SKM-1 treated with dmso at 0.1 percent for 144 hours (cell line): ENCODE data around the gene GABRB2.

Experiments
- DNase-seq: peaks from one replicate; lab custom pipeline; 2025; ENCODE audit not compliant: unreplicated experiment; lab: John Stamatoyannopoulos, UW

GABRB2 gene

GRCh38 chr5:161481922-161482321, 64.6 kb downstream of the GABRB2 start:
- no peak for DNase-seq

GRCh38 chr5:161471211-161471950, 75.1 kb downstream of the GABRB2 start:
- no peak for DNase-seq

GRCh38 chr5:161467703-161468102, 78.8 kb downstream of the GABRB2 start:
- no peak for DNase-seq

DNA sequence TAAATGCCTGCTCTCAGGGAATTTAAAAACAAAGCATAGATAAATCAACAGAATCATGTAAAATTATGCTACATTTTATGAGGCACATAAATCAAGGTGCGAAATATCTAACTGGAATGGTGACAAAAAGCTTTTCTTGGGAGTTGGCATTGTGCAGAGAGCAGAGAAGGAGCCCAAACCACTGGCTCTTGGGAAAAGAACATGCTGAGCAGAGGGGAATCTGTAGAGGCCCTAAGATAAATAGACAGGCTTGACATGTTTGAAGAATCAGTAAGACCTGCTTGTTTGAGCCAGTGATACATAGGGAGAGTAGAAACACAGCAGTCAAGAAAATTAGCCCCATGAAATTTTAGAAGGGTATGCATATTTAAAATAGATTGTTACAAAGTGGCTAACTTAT, 85.8 kb downstream of the GABRB2 start:
- no peak for DNase-seq

DNA sequence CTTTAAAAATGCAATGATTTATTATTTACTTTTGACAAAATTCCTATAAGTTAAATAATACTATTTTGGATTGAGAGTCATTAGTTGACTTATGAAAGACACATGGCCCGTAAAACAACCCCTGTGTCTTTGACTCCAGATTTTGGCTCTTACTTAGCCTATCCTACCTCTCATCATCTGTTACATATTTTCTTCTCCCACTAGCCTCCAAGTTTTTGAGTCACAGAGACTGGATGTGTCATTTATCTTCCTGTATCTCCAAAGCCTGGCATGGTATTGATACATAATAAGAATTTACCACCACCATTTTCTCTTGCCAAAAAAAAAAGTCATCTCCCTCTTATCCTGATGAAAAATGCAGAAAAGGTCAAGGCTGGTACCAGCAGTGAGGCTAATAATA, 99.9 kb downstream of the GABRB2 start:
- DNase-seq, result no peak

DNA sequence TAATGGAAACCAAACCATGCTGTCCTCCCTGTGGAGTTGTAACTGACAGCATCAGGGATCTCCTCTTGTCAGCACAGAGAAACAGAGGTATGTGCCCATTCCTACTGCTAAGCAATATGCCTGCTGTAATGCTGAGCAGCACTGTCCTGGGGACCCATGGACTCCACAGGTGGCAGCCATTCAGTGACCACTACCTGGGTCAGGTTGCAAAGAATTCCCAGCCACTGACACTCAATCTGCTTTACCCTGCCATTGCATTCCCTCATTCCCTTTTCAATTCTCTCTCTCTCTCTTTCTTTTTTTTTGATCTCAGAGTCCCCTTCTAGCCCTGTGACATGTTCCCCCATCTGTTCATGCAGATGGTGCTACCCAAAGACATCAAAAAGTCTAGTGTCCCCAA, 104.1 kb downstream of the GABRB2 start:
- DNase-seq, result no peak

- no peak for DNase-seq
Measured at GRCh38 chr5:161432798-161433197, 113.7 kb downstream of the GABRB2 start.

DNA sequence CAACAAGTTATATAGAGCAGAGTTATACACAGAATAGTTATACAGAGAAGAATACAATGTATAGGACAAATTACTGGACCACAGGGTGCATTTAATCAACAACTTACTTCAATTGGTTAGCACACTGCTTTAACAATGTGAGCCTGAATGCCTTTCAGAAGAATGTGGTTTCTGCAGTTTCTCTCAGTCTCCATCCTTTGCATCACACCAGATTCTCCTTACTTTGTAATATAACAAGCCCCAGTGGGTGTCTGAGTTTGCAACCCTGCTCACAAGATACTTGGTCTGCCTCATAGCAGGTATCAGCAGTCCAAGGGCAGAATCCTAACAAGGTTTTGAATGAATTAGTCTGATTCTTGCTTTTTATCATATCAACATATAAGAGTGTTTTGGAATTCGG, 114.6 kb downstream of the GABRB2 start:
- DNase-seq, result no peak

DNA sequence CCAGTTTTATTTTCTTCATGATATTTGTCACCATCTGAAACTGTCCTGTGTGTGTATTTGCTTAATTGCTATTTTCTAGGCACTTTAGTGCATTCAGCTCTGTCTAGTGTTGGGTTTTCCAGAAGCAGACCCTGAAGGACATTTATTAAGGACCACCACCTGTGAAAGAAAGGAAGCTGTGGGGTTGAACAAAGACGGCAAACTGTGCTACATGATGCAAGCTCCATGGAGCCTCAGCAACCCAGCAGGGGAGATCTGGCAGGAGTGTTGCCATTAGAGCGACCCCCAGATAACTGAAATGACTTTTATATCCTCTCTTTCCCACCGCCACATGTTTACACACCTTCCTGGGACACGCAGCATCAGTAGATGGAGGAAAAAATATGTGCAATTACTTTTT, 125.5 kb downstream of the GABRB2 start:
- DNase-seq, result no peak

- no peak for DNase-seq
Measured at GRCh38 chr5:161420521-161420920, 126.0 kb downstream of the GABRB2 start.

DNA sequence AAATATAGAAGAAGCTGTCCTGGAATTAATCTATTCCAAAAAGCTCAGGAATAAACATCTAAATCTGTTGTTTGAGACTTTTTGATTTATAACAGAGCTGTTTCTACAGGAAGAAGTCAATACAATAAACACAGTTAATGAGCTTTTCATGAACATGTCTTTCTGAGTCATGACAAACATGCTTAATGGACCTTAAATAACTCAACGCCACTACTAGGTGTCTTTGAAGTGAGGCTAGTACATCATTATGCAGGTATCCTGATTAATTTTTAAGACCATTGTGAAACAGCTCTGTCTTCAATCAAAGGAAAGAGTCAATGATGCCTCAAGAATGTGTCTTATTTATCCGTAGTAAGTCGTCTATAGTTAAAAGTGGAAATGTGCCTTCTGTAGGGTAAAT, 131.6 kb downstream of the GABRB2 start:
- no peak for DNase-seq

DNA sequence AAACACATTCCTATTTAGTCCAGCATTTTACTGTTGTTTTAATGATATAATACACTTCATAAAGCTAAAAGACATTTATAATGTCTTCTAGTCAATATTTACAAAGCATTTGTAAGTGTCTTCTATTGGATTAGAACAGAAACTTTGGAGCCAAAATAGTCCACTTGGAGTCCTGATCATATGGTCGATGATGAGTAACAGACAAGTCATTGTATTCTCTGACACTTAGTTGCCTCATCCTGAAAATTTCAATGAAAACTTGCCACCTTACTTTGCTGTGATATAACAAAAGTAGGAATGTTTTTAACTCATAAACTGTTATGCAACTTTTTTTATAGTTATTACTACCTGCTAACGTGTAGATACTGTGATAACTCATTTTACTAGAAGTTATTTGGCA, 132.5 kb downstream of the GABRB2 start:
- no peak for DNase-seq

DNA sequence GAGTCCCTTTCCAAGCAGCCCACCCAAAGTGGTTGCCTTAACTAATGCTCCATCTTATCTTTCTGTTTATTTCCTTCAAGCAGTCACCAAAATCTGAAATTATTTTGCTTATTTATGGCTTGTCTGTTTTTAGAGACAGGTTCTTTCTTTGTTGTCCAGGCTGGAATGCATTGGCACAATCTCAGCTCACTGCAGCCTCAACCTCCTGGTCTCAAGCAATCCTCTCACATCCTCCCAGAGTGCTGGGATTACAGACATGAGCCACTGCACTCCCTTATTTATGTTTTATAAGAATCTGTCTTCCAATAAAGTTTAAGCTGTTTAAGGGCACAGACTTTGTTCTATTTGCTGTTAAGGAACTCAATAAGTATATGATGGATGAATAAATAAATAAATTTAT, 133.7 kb downstream of the GABRB2 start:
- no peak for DNase-seq

- DNase-seq, result no peak
Measured at GRCh38 chr5:161411156-161411555, 135.4 kb downstream of the GABRB2 start.

- DNase-seq, result no peak
Measured at GRCh38 chr5:161410640-161411039, 135.9 kb downstream of the GABRB2 start.

GRCh38 chr5:161409471-161409870, 137.1 kb downstream of the GABRB2 start:
- no peak for DNase-seq

- no peak for DNase-seq
Measured at GRCh38 chr5:161406880-161407279, 139.6 kb downstream of the GABRB2 start.

- no peak for DNase-seq
Measured at GRCh38 chr5:161403996-161404395, 142.5 kb downstream of the GABRB2 start.

GRCh38 chr5:161403121-161403520, 143.4 kb downstream of the GABRB2 start:
- DNase-seq, result no peak

GRCh38 chr5:161400583-161400982, 145.9 kb downstream of the GABRB2 start:
- DNase-seq, result no peak

DNA sequence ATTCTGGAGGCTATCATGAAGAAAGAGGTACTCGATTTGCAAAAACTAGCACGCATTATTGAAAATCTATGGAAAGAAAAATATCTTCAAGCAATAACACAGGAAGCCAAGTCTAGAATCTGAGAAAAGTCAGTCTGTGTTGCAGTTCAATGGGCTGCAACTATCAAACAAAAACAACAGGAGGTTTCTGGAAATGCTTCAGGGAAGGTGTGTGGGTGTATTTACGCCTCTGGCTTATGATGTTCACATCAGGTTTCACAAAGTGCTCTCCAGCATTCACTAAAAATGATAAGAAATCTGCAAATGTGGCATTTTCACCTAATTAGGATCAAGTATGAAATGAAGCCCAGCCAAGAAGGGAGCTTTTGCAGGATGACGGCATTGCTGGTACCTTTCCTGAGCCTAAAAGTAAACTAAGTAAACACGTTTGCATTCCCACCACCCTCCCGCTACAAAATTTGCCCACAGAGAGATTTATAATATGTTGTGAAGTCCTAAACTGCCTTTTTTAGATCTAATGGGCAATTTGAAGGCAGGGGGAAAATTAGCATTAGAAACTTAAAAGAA, 146.4 kb downstream of the GABRB2 start:
- no peak for DNase-seq

- no peak for DNase-seq
Measured at GRCh38 chr5:161397448-161397847, 149.1 kb downstream of the GABRB2 start.

GRCh38 chr5:161396171-161396570, 150.4 kb downstream of the GABRB2 start:
- DNase-seq, result no peak
